Panc1 (cell line): ENCODE measurements around the gene BBS9. TPM values are rescaled to one million over a fixed set of nuclear protein-coding genes. Genes with fewer than 3 reads are reported as not detected.

Experiments used
- ATAC-seq: fragments of 200-7000 bp; cut with Tn5 transposase; 2 replicates; pipeline ENCODE4 v1.9.1; 2020; ENCODE audit warnings: mild to moderate bottlenecking, moderate library complexity
- BruUV-seq: library from RNA; stranded (reverse); fragments of 400-500 nt; replicated peaks from 2 replicates; lab custom pipeline; 2021; lab: Mats Ljungman, UMichigan
- CTCF ChIA-PET: fragments of 300-600 bp; sonication (Branson Sonifier 250); formaldehyde crosslinking; loops from one replicate; lab custom pipeline; 2022; ENCODE audit warnings: antibody characterized with exemption; lab: Charles Lee
- POLR2A ChIA-PET: fragments of 300-600 bp; sonication (Branson Sonifier 250); formaldehyde crosslinking; loops from one replicate; lab custom pipeline; 2022; ENCODE audit warnings: antibody characterized with exemption; lab: Charles Lee
- DNase-seq: peaks from one replicate; pipeline ENCODE4 v3.0.0-alpha.2; 2010; ENCODE audit warnings: low read depth, low spot score
- H3K27ac ChIP-seq: 2 replicates; pipeline ENCODE4 v1.5.1; 2011; ENCODE audit warnings: mild to moderate bottlenecking, low read length, inconsistent platforms
- H3K27me3 ChIP-seq: fragments of 200-500 bp; sonication (Bioruptor generic); 2 replicates; pipeline ENCODE4 v1.6.0; 2014; ENCODE audit warnings: low read length, inconsistent platforms; ENCODE audit not compliant: control insufficient read depth, insufficient read depth
- H3K36me3 ChIP-seq: fragments of 200-500 bp; sonication (Bioruptor generic); 2 replicates; pipeline ENCODE4 v1.5.1; 2014; ENCODE audit warnings: inconsistent platforms, mild to moderate bottlenecking, low read length, moderate library complexity; ENCODE audit not compliant: control insufficient read depth, insufficient read depth
- H3K4me1 ChIP-seq: 2 replicates; pipeline ENCODE4 v1.5.1; 2011; ENCODE audit warnings: inconsistent platforms, mild to moderate bottlenecking, low read length, moderate library complexity; ENCODE audit not compliant: control insufficient read depth, insufficient read depth
- H3K4me3 ChIP-seq, 2 experiments: 2 replicates each; pipeline ENCODE4 v1.5.1; 2011 to 2012; ENCODE audit warnings: low read depth in 2 of 2, low read length in 2 of 2, mild to moderate bottlenecking in 2 of 2, inconsistent platforms in 1 of 2, moderate library complexity in 1 of 2
- H3K9me3 ChIP-seq: fragments of 200-500 bp; sonication (Bioruptor generic); 2 replicates; pipeline ENCODE4 v1.5.1; 2014; ENCODE audit warnings: low read depth, mild to moderate bottlenecking, inconsistent platforms, low read length, moderate library complexity; ENCODE audit not compliant: control insufficient read depth, insufficient read depth
- CTCF ChIP-seq: fragments of 450-650 bp; IDR thresholded peaks from 2 replicates; pipeline ENCODE4 v1.5.1; 2017; ENCODE audit warnings: mild to moderate bottlenecking
- POLR2AphosphoS5 ChIP-seq: IDR thresholded peaks from 2 replicates; pipeline ENCODE4 v1.6.1; 2012; ENCODE audit warnings: mild to moderate bottlenecking, low read depth, low read length, moderate library complexity
- REST ChIP-seq, 2 experiments: IDR thresholded peaks; 2 replicates each; pipeline ENCODE4 v1.6.1; 2011 to 2012; ENCODE audit warnings: low read depth in 2 of 2, control low read depth in 1 of 2, low read length in 1 of 2, mild to moderate bottlenecking in 1 of 2, moderate library complexity in 1 of 2; ENCODE audit not compliant: insufficient read depth in 1 of 2
- SIN3A ChIP-seq: IDR thresholded peaks from 2 replicates; pipeline ENCODE4 v1.6.1; 2012; ENCODE audit warnings: low read depth, mild to moderate bottlenecking, low read length, moderate library complexity, borderline replicate concordance; ENCODE audit not compliant: insufficient read depth
- TCF7L2 ChIP-seq: IDR thresholded peaks from 2 replicates; pipeline ENCODE4 v1.6.1; 2011; ENCODE audit warnings: mild to moderate bottlenecking, low read depth, low read length, inconsistent platforms
- in situ Hi-C: cut with HindIII; loops from 2 replicates; pipeline ENCODE4 v1.10.0; 2016; ENCODE audit warnings: low sequenced_read_pairs, low pct_unique_long_range_greater_than_20kb
- intact Hi-C: fragments of 100-400 bp; cut with micrococcal nuclease; formaldehyde crosslinking; loops from one replicate; pipeline ENCODE4 v1.10.0; 2022; ENCODE audit not compliant: unreplicated experiment
- total RNA-seq: library from RNA; stranded (reverse); gene quantifications from one replicate; pipeline ENCODE4 v1.2.1, GENCODE V29; 2021; ENCODE audit not compliant: unreplicated experiment

BBS9 gene
- total RNA-seq, 1 experiment from 2014 or later, result 6.9 TPM

- DNase-seq (no peak), ATAC-seq (no peak)
- no peaks in the 10 kb centered on the region for H3K36me3 ChIP-seq
- ChIA-PET POLR2A (no interaction called here), CTCF (no interaction called here)
- in situ Hi-C loops (no loop called here), intact Hi-C loops (no loop called here)
- no peaks in the 10 kb centered on the region for H3K4me1 ChIP-seq
- H3K27ac ChIP-seq, result no peak overlapping the region
- no peaks in the 10 kb centered on the region for H3K27me3 ChIP-seq
- H3K4me3 ChIP-seq, result no peak overlapping the region
- TF ChIP-seq POLR2AphosphoS5 (no peak), TCF7L2 (no peak), REST (IDR thresholded peaks at IDR 0.05; ENCODE audit: insufficient read depth in 1 of 2, low read depth in 2 of 2, low read length in 1 of 2) (no peak), SIN3A (no peak)
- no peaks in the 10 kb centered on the region for H3K9me3 ChIP-seq
- BruUV-seq, result no TSS peak
Measured at GRCh38 chr7:33563651-33564050, 434.3 kb downstream of the BBS9 start.

GRCh38 chr7:33578166-33578565 is 448.8 kb downstream of the BBS9 start:
- Histone ChIP-seq H3K27me3 (no peaks in the 10 kb centered on the region), H3K4me1 (no peaks in the 10 kb centered on the region), H3K4me3 (no peak overlapping the region), H3K9me3 (no peaks in the 10 kb centered on the region), H3K27ac (no peak overlapping the region), H3K36me3 (no peaks in the 10 kb centered on the region)
- intact Hi-C loops (no loop called here), in situ Hi-C loops (no loop called here)
- no peak for DNase-seq
- ChIA-PET CTCF (no interaction called here), POLR2A (no interaction called here)
- TF ChIP-seq TCF7L2, result no peak
- no peak for TF ChIP-seq SIN3A
- TF ChIP-seq CTCF, result no peak
- no peak for TF ChIP-seq REST (IDR thresholded peaks at IDR 0.05; ENCODE audit: insufficient read depth in 1 of 2, low read depth in 2 of 2, low read length in 1 of 2)
- TF ChIP-seq POLR2AphosphoS5, result no peak
- no TSS peak for BruUV-seq
- no peak for ATAC-seq
